ENCODE results near the gene SH3BP5L. TPM values are rescaled to one million over a fixed set of nuclear protein-coding genes. Genes with fewer than 3 reads are reported as not detected.

The SH3BP5L gene
- total and polyA plus RNA-seq, 2 of the 13 experiments (the other 11 are each of a cell fraction or from before 2014, with no cell fraction given) = 10.3 to 14.9 TPM

- TF ChIP-seq THAP7 (CRISPR knock-in tag; IDR thresholded peaks at IDR 0.05) (peak; percentile 85; the same call in 1 of the 2 replicates), BCL3 (CRISPR knock-in tag; IDR thresholded peaks at IDR 0.05) (no peak), ZZZ3 (CRISPR knock-in tag; IDR thresholded peaks at IDR 0.05; ENCODE audit: borderline replicate concordance) (0 out of 2 replicates have a peak, but pooled peaks have one; percentile 76), ZNF546 (CRISPR knock-in tag; conservative IDR thresholded peaks at IDR 0.05) (0 out of 2 replicates have a peak, but pooled peaks have one; percentile 28), ZBTB21 (CRISPR knock-in tag; IDR thresholded peaks at IDR 0.05) (peak; percentile 87; the same call in 1 of the 2 replicates), PHF5A (CRISPR knock-in tag; IDR thresholded peaks at IDR 0.05; ENCODE audit: low read depth, unreplicated experiment) (no peak), ZBTB39 (CRISPR knock-in tag; IDR thresholded peaks at IDR 0.05) (0 out of 2 replicates have a peak, but pooled peaks have one; percentile 55), SP4 (CRISPR knock-in tag; IDR thresholded peaks at IDR 0.05) (peak; percentile 37; the same call in 1 of the 2 replicates), EP300 (IDR thresholded peaks at IDR 0.05; ENCODE audit: low read depth in 2 of 2, low read length in 2 of 2) (peak in 1 of 2 experiments; percentile 5; a peak in 2 of 4 replicates), EP300 (CRISPR knock-in tag; IDR thresholded peaks at IDR 0.05; ENCODE audit: borderline replicate concordance) (peak; percentile 50; the same call in 1 of the 2 replicates), ZNF12 (CRISPR knock-in tag; IDR thresholded peaks at IDR 0.05) (peak; percentile 30; the same call in 1 of the 2 replicates), ZFP90 (CRISPR knock-in tag; IDR thresholded peaks at IDR 0.05; ENCODE audit: borderline replicate concordance) (peak; percentile 78; the same call in 1 of the 2 replicates)
- TF ChIP-seq, protein P1, sequence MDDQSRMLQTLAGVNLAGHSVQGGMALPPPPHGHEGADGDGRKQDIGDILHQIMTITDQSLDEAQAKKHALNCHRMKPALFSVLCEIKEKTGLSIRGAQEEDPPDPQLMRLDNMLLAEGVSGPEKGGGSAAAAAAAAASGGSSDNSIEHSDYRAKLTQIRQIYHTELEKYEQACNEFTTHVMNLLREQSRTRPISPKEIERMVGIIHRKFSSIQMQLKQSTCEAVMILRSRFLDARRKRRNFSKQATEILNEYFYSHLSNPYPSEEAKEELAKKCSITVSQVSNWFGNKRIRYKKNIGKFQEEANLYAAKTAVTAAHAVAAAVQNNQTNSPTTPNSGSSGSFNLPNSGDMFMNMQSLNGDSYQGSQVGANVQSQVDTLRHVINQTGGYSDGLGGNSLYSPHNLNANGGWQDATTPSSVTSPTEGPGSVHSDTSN (CRISPR knock-in tag; IDR thresholded peaks at IDR 0.05; ENCODE audit: borderline replicate concordance) = 0 out of 2 replicates have a peak, but pooled peaks have one; percentile 41
- TF ChIP-seq, protein P2, sequence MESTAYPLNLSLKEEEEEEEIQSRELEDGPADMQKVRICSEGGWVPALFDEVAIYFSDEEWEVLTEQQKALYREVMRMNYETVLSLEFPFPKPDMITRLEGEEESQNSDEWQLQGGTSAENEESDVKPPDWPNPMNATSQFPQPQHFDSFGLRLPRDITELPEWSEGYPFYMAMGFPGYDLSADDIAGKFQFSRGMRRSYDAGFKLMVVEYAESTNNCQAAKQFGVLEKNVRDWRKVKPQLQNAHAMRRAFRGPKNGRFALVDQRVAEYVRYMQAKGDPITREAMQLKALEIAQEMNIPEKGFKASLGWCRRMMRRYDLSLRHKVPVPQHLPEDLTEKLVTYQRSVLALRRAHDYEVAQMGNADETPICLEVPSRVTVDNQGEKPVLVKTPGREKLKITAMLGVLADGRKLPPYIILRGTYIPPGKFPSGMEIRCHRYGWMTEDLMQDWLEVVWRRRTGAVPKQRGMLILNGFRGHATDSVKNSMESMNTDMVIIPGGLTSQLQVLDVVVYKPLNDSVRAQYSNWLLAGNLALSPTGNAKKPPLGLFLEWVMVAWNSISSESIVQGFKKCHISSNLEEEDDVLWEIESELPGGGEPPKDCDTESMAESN (CRISPR knock-in tag; conservative IDR thresholded peaks at IDR 0.05) = peak; percentile 31; the same call in 1 of the 2 replicates
- TF ChIP-seq, protein P3, sequence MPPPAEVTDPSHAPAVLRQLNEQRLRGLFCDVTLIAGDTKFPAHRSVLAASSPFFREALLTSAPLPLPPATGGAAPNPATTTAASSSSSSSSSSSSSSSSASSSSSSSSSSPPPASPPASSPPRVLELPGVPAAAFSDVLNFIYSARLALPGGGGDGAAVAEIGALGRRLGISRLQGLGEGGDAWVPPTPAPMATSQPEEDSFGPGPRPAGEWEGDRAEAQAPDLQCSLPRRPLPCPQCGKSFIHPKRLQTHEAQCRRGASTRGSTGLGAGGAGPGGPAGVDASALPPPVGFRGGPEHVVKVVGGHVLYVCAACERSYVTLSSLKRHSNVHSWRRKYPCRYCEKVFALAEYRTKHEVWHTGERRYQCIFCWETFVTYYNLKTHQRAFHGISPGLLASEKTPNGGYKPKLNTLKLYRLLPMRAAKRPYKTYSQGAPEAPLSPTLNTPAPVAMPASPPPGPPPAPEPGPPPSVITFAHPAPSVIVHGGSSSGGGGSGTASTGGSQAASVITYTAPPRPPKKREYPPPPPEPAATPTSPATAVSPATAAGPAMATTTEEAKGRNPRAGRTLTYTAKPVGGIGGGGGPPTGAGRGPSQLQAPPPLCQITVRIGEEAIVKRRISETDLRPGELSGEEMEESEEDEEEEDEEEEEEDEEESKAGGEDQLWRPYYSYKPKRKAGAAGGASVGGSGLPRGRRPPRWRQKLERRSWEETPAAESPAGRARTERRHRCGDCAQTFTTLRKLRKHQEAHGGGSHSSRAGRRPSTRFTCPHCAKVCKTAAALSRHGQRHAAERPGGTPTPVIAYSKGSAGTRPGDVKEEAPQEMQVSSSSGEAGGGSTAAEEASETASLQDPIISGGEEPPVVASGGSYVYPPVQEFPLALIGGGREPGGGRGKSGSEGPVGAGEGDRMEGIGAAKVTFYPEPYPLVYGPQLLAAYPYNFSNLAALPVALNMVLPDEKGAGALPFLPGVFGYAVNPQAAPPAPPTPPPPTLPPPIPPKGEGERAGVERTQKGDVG (CRISPR knock-in tag; IDR thresholded peaks at IDR 0.05; ENCODE audit: borderline replicate concordance) = peak; percentile 74; the same call in 1 of the 2 replicates
Observed at GRCh38 chr1:248825909-248826760, at the start of gene SH3BP5L (continued).
